Mucosa of descending colon (tissue), 3 donors: Measurements from ENCODE around the gene GBP4. TPM values are rescaled to one million over a fixed set of nuclear protein-coding genes. Genes with fewer than 3 reads are reported as not detected.
"Not testable (repeated sequence)": the region's sequence is repeated elsewhere in the genome, so short reads cannot be mapped to it uniquely, and the experiment has no call there.

ENCODE experiments used
- ATAC-seq: fragments of 200-7000 bp; cut with Tn5 transposase; one replicate; pipeline ENCODE4 v1.9.1; 2020; ENCODE audit warnings: mild to moderate bottlenecking, moderate library complexity
- DNase-seq, 3 donors: peaks; one replicate each; pipeline ENCODE4 v3.0.0-alpha.2; 2020
- H3K36me3 ChIP-seq: fragments of 200-600 bp; one replicate; pipeline ENCODE4 v1.8.0; 2021; ENCODE audit warnings: low read depth, mild to moderate bottlenecking
- H3K4me1 ChIP-seq: fragments of 200-600 bp; one replicate; pipeline ENCODE4 v1.8.0; 2021; ENCODE audit warnings: low read depth, mild to moderate bottlenecking
- H3K4me3 ChIP-seq: fragments of 200-600 bp; one replicate; pipeline ENCODE4 v1.8.0; 2021; ENCODE audit warnings: mild to moderate bottlenecking
- H3K9me3 ChIP-seq: fragments of 200-600 bp; one replicate; pipeline ENCODE4 v1.8.0; 2021; ENCODE audit warnings: mild to moderate bottlenecking
- CTCF ChIP-seq: fragments of 200-600 bp; IDR thresholded peaks from one replicate; pipeline ENCODE4 v1.8.0; 2022; ENCODE audit warnings: antibody characterized with exemption, mild to moderate bottlenecking
- intact Hi-C, 2 donors: fragments of 100-400 bp; cut with DNase I in 1 of 2; cut with micrococcal nuclease in 1 of 2; formaldehyde crosslinking; loops; one replicate each; pipeline versions ENCODE4 v1.11.0 to v1.11.1; 2022; cut with DNase I, micrococcal nuclease
- long read RNA-seq, 2 donors: library from polyadenylated mRNA; unstranded; transcript quantifications; one replicate each; pipeline ENCODE4 v2.0.0, GENCODE V29; 2019 to 2021
- total RNA-seq, 3 donors: library from RNA; stranded (reverse); fragmentation: NEBNext Ultra II Directional in 2 of 3; extraction: Animal tissue kit (Norgen Biotek cat#: 25700) in 2 of 3; gene quantifications; one replicate each; pipeline versions ENCODE4 v1.2.1 to v1.2.4, GENCODE V29; 2021 to 2023
- donor health status: DM: no; HTN: no; CAD: no; lungs with moderate emphysema.
- donor health status: DM: no; HTN: no; CAD: no.
- donor health status: DM: no; HTN: yes; CAD: no.

GBP4 gene
- 1 to 10 TPM; 2.6 to 7.9 (median 7.5) TPM for total RNA-seq
- long read RNA-seq, donor 1, full-length matches to known transcripts: 2 of 10 reads
- long read RNA-seq, donor 1, partial matches to known transcripts: 0 of 10 reads
- long read RNA-seq, donor 1, other reads (novel, unspliced or antisense): 8 of 10 reads
- long read RNA-seq, donor 2, full-length matches to known transcripts: 4 of 8 reads
- long read RNA-seq, donor 2, partial matches to known transcripts: 2 of 8 reads
- long read RNA-seq, donor 2, other reads (novel, unspliced or antisense): 2 of 8 reads

- ATAC-seq (peak; percentile 86), DNase-seq (peak; percentile 51 to 76 (median 55))
- Histone ChIP-seq H3K4me1 (no peaks in the 10 kb centered on the region), H3K4me3 (peak within 1 kb of the TSS; percentile 18), H3K9me3 (no peaks in the 10 kb centered on the region), H3K36me3 (no peaks in the 10 kb centered on the region)
- TF ChIP-seq CTCF: no peak
- intact Hi-C loops: no loop called here
Measured at GRCh38 chr1:89198491-89199072, at the start of gene GBP4. Gene GBP4 (minus strand): TSS chr1:89198942. CDS start chr1:89198834, 108 bp downstream.

- Histone ChIP-seq H3K4me3 (no peak overlapping the region), H3K36me3 (no peaks in the 10 kb centered on the region), H3K9me3 (no peaks in the 10 kb centered on the region), H3K4me1 (no peaks in the 10 kb centered on the region)
- no peak for DNase-seq
- ATAC-seq: no peak
- intact Hi-C loops: no loop called here
- no peak for TF ChIP-seq CTCF
Measured at GRCh38 chr1:89243046-89243445, 44.3 kb upstream of the GBP4 start.

- peak; percentile 70 for ATAC-seq
Measured at GRCh38 chr1:89221341-89221740, 22.6 kb upstream of the GBP4 start.

GRCh38 chr1:89219851-89220250, 21.1 kb upstream of the GBP4 start:
- DNase-seq, H3K4me1 ChIP-seq, H3K4me3 ChIP-seq, ATAC-seq, H3K36me3 ChIP-seq, intact Hi-C loops, H3K9me3 ChIP-seq: not testable (repeated sequence)

More at GRCh38 chr1:89221341-89221740, 22.6 kb upstream of the GBP4 start:
- no peak for DNase-seq
- no peaks in the 10 kb centered on the region for H3K36me3 ChIP-seq
- H3K4me3 ChIP-seq: no peak overlapping the region
- intact Hi-C loops: no loop called here
- peaks cover 3% of the 10 kb centered on the region for H3K9me3 ChIP-seq
- no peak for TF ChIP-seq CTCF
- no peaks in the 10 kb centered on the region for H3K4me1 ChIP-seq

GRCh38 chr1:89218941-89219340, 20.2 kb upstream of the GBP4 start:
- H3K36me3 ChIP-seq, H3K4me1 ChIP-seq, H3K4me3 ChIP-seq, ATAC-seq, intact Hi-C loops, DNase-seq, H3K9me3 ChIP-seq: not testable (repeated sequence)

GRCh38 chr1:89213347-89213746, 14.6 kb upstream of the GBP4 start:
- Histone ChIP-seq H3K9me3 (peaks cover 6% of the 10 kb centered on the region), H3K4me3 (no peak overlapping the region), H3K36me3 (no peaks in the 10 kb centered on the region), H3K4me1 (no peaks in the 10 kb centered on the region)
- no peak for ATAC-seq
- no peak for TF ChIP-seq CTCF
- intact Hi-C loops: no loop called here
- no peak for DNase-seq
